ENCODE data around the gene SMOC2. TPM values are rescaled to one million over a fixed set of nuclear protein-coding genes. Genes with fewer than 3 reads are reported as not detected.

The SMOC2 gene
- total and polyA plus RNA-seq, 4 donors: 1.3 to 6.4 (median 4.6) TPM

DNA sequence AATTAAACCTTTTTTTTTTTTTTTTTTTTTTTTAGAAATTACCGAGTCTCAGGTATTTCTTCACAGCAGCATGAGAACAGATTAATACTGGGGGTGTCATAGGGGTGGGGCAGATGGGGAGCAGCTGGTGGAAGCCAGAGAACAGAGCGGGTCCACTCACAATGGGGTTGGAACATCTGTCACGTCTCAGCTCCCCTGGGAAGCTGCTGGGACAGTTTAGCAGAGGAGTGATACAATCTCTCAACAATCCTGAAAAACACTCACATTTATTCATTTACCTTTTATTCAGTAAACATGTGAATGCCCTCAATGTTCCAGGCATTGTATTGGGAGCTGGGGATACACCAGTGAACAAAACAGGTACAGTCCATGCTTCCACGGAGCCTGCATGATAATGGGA, 162.2 kb downstream of the SMOC2 start:
- H3K36me3 ChIP-seq (ENCODE audit: control insufficient read depth in 4 of 4, insufficient read depth in 4 of 4, low read length in 4 of 4): no peaks in the 10 kb centered on the region
- no peak overlapping the region for H3K27ac ChIP-seq (ENCODE audit: low read depth in 1 of 2, low read length in 1 of 2)
- H3K27me3 ChIP-seq (ENCODE audit: control insufficient read depth in 3 of 3, insufficient read depth in 3 of 3, low read length in 2 of 3): peaks cover 0 to 14% (median 9%) of the 10 kb centered on the region in 3 donors
- no peak overlapping the region for H3K9ac ChIP-seq (ENCODE audit: insufficient read depth in 1 of 2, low read length in 2 of 2)
- ATAC-seq (ENCODE audit: insufficient read depth, low FRiP score) (no peak), DNase-seq (no peak)
- peaks cover 0 to 6% (median 0%) of the 10 kb centered on the region in 4 donors for H3K9me3 ChIP-seq (ENCODE audit: control insufficient read depth in 4 of 4, insufficient read depth in 3 of 4, low read length in 3 of 4)
- H3K4me3 ChIP-seq: no peak overlapping the region
- peaks cover 0 to 7% (median 0%) of the 10 kb centered on the region in 5 donors for H3K4me1 ChIP-seq (ENCODE audit: control insufficient read depth in 5 of 5, insufficient read depth in 5 of 5, low read length in 5 of 5)
- TF ChIP-seq, protein P1, sequence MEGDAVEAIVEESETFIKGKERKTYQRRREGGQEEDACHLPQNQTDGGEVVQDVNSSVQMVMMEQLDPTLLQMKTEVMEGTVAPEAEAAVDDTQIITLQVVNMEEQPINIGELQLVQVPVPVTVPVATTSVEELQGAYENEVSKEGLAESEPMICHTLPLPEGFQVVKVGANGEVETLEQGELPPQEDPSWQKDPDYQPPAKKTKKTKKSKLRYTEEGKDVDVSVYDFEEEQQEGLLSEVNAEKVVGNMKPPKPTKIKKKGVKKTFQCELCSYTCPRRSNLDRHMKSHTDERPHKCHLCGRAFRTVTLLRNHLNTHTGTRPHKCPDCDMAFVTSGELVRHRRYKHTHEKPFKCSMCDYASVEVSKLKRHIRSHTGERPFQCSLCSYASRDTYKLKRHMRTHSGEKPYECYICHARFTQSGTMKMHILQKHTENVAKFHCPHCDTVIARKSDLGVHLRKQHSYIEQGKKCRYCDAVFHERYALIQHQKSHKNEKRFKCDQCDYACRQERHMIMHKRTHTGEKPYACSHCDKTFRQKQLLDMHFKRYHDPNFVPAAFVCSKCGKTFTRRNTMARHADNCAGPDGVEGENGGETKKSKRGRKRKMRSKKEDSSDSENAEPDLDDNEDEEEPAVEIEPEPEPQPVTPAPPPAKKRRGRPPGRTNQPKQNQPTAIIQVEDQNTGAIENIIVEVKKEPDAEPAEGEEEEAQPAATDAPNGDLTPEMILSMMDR (IDR thresholded peaks at IDR 0.05; ENCODE audit: control extremely low read depth, extremely low read depth): no peak
- WGBS, 2 donors: 67 to 74% methylated on average over 4 of the region's 4 CpGs

DNA sequence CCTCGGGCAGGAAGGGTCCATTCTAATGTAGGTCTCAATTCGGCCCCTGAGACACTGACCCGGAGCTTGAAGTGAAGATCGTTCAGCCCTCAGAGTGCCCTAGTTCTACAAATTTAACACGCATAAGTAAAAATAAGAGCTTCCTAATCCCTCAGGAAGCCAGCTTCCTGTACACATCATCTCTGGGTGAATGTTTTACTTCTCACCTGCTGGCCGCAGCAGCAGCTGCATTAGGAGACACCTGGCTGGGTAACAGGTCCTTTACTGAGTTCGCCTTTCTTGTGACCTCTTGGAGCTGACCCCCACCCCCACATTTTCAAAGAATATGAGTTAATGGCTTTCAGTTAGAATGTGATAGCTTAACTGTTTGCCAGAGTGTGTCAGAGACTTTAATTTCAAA, 165.0 kb downstream of the SMOC2 start:
- H3K36me3 ChIP-seq (ENCODE audit: control insufficient read depth in 4 of 4, insufficient read depth in 4 of 4, low read length in 4 of 4): no peaks in the 10 kb centered on the region
- peaks cover 0 to 6% (median 5%) of the 10 kb centered on the region in 3 donors for H3K27me3 ChIP-seq (ENCODE audit: control insufficient read depth in 3 of 3, insufficient read depth in 3 of 3, low read length in 2 of 3)
- peaks cover 0 to 8% (median 0%) of the 10 kb centered on the region in 4 donors for H3K9me3 ChIP-seq (ENCODE audit: control insufficient read depth in 4 of 4, insufficient read depth in 3 of 4, low read length in 3 of 4)
- DNase-seq (no peak), ATAC-seq (ENCODE audit: insufficient read depth, low FRiP score) (no peak)
- TF ChIP-seq, protein P1 (IDR thresholded peaks at IDR 0.05; ENCODE audit: control extremely low read depth, extremely low read depth): no peak
- 69 to 72% methylated on average over 7 of the region's 7 CpGs for WGBS, 2 donors
- no peak overlapping the region for H3K4me3 ChIP-seq
- no peak overlapping the region for H3K9ac ChIP-seq (ENCODE audit: insufficient read depth in 1 of 2, low read length in 2 of 2)
- no peak overlapping the region for H3K27ac ChIP-seq (ENCODE audit: low read depth in 1 of 2, low read length in 1 of 2)
- H3K4me1 ChIP-seq (ENCODE audit: control insufficient read depth in 5 of 5, insufficient read depth in 5 of 5, low read length in 5 of 5): peaks cover 0 to 8% (median 0%) of the 10 kb centered on the region in 5 donors

GRCh38 chr6:168606722-168607121, 165.7 kb downstream of the SMOC2 start:
- Histone ChIP-seq H3K4me3 (no peak overlapping the region), H3K27me3 (ENCODE audit: control insufficient read depth in 3 of 3, insufficient read depth in 3 of 3, low read length in 2 of 3) (peaks cover 0 to 3% (median 3%) of the 10 kb centered on the region in 3 donors), H3K27ac (ENCODE audit: low read depth in 1 of 2, low read length in 1 of 2) (no peak overlapping the region), H3K9ac (ENCODE audit: insufficient read depth in 1 of 2, low read length in 2 of 2) (no peak overlapping the region), H3K36me3 (ENCODE audit: control insufficient read depth in 4 of 4, insufficient read depth in 4 of 4, low read length in 4 of 4) (no peaks in the 10 kb centered on the region), H3K9me3 (ENCODE audit: control insufficient read depth in 4 of 4, insufficient read depth in 3 of 4, low read length in 3 of 4) (peaks cover 0 to 8% (median 0%) of the 10 kb centered on the region in 4 donors), H3K4me1 (ENCODE audit: control insufficient read depth in 5 of 5, insufficient read depth in 5 of 5, low read length in 5 of 5) (peaks cover 0 to 8% (median 0%) of the 10 kb centered on the region in 5 donors)
- WGBS, 2 donors: 91 to 92% methylated on average over 16 of the region's 16 CpGs
- ATAC-seq (ENCODE audit: insufficient read depth, low FRiP score) (no peak), DNase-seq (no peak)
- TF ChIP-seq, protein P1 (IDR thresholded peaks at IDR 0.05; ENCODE audit: control extremely low read depth, extremely low read depth): no peak

All from lung (tissue), 12 donors.